Activated T-cell treated with anti-CD3 and anti-CD28 coated beads for 1 hour (primary cell): ENCODE data around the gene POGLUT2.
A peak's percentile ranks its signal among the peaks of the same experiment; 100 is the strongest.

Experiments
- DNase-seq: peaks from one replicate; pipeline ENCODE4 v3.0.0-alpha.2; 2020; ENCODE audit warnings: low read depth

The POGLUT2 gene

DNA sequence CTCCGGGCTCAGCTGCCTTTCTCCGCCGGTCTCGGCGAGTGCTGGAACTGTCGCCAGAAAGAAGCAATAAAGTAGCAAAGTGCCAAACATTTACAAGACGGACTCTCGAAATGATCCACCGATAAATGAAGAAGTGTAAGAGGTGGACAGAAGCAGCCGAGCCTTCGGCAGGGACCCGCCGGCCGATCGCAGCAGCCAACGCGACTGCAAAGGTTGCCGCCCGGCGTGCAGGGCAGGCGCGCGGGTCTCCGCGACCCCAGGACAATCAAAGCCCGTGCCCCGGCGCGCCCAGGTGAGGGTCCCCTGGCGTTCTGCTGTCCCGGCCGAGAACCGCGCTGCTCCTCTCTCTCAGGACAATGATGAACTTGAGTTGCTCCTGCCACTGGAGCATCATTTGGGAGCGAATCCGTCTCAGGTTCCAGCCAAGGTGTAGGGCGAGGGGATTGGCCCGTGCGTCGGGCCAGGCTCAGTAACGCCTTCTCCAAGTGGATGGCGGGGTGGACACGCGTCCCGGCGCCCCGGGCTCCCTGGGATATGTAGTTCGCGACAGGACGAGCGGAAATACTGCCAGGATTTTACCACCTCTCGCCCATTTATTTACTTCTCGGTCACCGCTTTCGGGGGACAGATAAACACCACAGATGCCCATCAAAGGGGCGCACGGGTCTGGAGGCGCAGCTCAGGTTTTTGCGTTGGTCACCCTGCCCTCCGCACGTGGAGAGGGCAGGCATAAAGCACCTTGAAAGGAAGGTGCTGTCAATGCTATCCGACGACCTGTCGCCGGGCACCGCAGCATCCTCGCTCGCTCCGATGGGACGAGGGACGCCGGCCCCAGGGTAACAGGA is at the start of gene POGLUT2, which contains the start of gene BIVM:
TSS of gene POGLUT2 (minus strand) at position 396 of the 845 bp plus-strand sequence. CDS start at position 90, 306 bp downstream.
TSS of gene BIVM (plus strand) at position 539 of the 845 bp plus-strand sequence. CDS start 8,149 bp downstream, outside the sequence.
- peak; percentile 38 for DNase-seq

DNA sequence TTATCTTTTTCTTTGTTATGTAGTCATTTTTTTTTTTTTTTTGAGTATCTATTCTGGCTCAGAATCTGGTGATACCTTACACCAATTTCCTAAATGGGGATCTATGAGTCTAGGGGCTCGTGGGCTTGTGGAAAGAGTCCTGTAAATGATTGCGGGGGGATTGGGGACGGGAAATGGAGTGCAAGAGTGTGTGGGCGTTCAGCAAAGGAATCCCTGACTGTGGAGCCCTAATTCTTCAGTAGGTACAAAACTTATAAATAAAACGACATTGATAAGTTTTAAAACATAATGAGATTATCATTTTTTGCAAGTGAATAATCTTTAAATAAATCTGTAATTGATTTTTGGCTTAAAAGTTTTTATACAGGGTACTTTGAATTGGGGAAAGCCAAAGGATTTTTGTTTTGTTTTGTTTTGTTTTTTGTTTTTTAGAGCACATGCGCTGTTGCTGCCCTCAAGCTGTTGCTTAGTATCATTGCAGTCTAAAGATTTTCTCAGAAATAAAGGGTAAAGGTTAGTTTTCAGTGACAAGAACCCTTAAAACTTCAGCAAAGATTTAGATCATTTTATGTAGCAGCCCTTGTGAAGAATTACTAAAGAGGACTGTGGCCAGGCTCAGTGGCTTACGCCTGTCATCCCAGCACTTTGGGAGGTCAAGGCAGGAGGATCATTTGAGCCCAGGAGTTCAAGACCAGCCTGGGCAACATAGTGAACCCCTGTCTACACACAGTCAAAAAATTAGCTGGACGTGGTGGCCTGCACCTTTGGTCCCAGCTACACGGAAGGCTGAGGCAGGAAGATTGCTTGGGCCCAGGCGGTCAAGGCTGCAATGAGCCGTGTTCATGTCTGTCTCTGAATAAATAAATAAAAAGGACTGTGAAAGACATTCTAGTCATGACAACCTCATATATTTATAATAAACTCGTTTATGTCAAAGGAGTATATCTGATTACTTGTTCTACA is 48.8 kb upstream of the POGLUT2 start:
- DNase-seq = no peak

- peak; percentile 15 for DNase-seq
These were observed 47.7 kb upstream of the POGLUT2 start for GRCh38 chr13:102846261-102847015.

GRCh38 chr13:102845630-102846260 is 47.0 kb upstream of the POGLUT2 start, which contains the start of gene ERCC5:
TSS of gene ERCC5 (plus strand) at chr13:102846032. CDS start at chr13:102846267, 235 bp downstream.
- DNase-seq = peak; percentile 91

DNA sequence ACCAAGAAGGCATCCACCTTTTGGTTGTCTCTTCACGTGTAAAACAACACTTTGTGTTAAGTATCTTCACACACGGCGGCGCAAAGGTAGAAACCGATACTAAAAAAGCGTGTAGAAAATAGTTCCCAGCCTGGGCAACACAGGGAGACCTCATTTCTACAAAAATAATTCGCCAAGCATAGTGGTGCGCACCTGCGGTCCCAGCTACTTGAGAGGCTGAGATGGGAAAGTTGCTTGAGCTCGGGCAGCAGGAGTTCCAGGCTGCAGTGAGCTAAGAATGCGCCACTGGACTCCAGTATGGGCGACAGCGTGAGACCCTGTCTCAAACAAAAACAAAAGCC is 46.5 kb upstream of the POGLUT2 start:
- no peak for DNase-seq

- DNase-seq = no peak
These were observed 40.7 kb upstream of the POGLUT2 start for GRCh38 chr13:102839462-102839861.

GRCh38 chr13:102838982-102839381 is 40.2 kb upstream of the POGLUT2 start:
- no peak for DNase-seq

- no peak for DNase-seq
These were observed 39.5 kb upstream of the POGLUT2 start for GRCh38 chr13:102838273-102838672.

GRCh38 chr13:102836471-102836870 is 37.7 kb upstream of the POGLUT2 start:
- no peak for DNase-seq

DNA sequence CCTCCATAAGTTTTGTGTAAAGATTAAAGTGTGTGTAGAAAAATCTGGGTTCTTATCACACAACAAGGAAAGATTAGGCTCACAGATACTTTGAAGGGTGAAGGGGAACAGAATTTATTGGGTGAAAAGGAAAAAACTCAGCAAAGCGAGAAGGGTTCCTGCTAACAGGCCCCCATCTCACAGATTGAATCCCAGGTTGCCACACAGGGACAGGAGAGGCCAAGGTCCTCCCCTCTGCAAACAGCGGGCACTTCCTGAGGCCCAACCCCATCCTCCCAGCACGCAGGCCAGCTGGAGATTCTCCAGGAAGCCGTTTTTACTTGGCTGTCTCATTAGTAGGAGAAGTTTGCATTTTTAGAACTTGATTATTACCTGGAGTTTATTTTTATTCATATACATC is 31.9 kb upstream of the POGLUT2 start:
- DNase-seq = no peak

DNA sequence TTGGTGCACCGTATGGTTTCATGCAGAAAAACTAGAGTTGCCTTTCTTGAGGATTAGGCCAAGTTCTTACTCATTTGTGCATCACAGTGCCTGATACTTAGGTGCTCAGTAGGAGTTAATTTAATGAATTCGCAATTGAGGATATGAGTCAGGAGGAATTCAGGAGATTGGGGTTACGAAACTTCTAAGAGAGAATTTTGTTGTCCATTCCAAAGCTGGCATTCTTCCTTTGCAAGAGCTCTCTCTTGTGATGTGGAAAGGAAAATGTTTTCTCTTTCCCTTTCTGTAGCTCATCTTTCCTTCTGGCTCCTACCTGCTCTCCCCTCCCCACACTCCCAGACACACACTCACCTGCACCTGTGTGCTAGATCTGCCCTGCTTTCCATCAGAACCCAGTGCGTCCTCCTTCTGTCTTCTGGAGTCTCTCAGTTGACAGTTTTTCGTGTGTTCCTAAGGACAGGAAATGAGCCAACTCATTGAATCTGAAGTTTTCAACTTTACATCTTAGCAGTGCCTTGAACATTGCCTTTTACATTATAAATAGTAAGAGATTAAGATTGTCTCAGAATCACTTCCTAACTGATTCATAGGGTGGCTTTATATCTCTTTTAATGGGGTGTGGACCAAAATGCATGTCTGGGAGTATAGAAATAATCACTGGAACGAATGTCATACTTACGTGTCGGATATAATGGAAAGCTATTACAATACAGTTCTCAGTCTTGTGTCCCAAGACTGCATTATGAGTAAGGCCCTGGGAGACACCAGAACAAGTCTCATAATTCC is 27.3 kb upstream of the POGLUT2 start:
- DNase-seq = no peak

- DNase-seq = no peak
These were observed 26.6 kb upstream of the POGLUT2 start for GRCh38 chr13:102825400-102825799.

- DNase-seq = no peak
These were observed 19.1 kb upstream of the POGLUT2 start for GRCh38 chr13:102817907-102818306.

- no peak for DNase-seq
These were observed 18.5 kb upstream of the POGLUT2 start for GRCh38 chr13:102817241-102817640.

- no peak for DNase-seq
These were observed 17.9 kb upstream of the POGLUT2 start for GRCh38 chr13:102816708-102817107.

DNA sequence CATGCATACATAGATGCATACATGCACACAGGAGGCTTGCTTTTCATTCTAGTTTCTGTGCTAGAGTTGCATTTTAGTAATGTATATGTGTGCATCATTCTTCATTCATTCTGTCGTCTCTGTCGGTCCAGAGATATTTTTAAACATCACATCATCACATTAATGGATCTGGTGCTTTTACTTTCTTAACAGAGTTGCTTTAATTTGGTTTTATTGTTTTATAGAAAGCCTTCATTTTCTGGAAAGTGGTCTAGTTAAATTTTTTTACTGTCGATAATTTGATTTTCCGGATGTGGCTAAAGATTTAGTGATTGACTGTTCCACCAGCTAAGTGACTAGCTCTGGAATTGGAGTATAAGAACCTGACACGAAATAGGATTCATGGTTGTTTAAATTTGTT is 17.0 kb upstream of the POGLUT2 start:
- DNase-seq = no peak

DNA sequence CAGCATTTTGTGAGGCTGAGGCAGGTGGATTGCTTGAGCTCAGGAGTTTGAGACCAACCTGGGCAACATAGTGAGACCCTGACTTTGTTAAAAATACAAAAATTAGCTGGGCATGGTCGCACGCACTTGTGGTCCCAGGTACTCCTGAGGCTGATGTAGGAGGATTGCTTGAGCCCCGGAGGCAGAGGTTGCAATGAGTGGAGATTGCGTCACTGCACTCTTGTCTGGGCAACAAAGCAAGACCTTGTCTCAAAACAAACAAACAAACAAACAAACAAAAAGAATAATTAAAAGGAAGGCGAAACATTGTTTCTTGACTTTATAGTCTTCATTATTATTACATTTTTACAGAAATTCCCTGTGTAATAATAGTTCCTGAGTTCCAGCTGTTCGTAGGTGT is 16.0 kb upstream of the POGLUT2 start:
- no peak for DNase-seq

DNA sequence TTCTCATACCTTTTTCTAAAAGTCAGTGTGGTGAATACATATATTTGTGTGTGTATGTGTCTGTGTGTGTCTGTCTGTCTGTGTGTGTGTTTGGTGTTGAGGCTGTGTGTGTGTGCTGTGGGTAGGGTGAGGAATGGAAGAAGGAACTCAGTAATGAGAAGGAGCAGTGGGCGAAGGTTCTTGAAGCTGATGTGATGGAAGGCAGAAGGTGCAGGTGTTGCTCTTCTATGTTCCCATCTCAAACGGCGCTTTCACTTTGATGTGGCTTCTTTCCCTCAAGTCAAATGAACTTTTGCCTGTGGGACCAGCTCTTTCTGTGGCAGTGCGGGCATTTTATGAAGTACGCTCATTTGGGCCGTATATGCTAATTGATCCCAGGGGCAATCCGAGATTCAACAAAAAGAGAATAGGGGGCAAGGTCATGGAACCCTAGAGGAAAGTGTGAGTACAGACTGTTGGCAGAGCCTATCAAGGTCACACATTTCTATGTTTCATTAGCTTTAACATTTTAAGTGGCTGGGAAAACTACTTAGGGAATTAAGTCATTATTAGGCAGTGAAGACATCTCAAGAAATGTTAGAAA is 15.3 kb upstream of the POGLUT2 start:
- no peak for DNase-seq

GRCh38 chr13:102812611-102813287 is 14.0 kb upstream of the POGLUT2 start:
- DNase-seq = no peak

GRCh38 chr13:102807699-102808098 is 8.9 kb upstream of the POGLUT2 start:
- DNase-seq = no peak
